Measurements from ENCODE around the gene RANBP3L.

DNA sequence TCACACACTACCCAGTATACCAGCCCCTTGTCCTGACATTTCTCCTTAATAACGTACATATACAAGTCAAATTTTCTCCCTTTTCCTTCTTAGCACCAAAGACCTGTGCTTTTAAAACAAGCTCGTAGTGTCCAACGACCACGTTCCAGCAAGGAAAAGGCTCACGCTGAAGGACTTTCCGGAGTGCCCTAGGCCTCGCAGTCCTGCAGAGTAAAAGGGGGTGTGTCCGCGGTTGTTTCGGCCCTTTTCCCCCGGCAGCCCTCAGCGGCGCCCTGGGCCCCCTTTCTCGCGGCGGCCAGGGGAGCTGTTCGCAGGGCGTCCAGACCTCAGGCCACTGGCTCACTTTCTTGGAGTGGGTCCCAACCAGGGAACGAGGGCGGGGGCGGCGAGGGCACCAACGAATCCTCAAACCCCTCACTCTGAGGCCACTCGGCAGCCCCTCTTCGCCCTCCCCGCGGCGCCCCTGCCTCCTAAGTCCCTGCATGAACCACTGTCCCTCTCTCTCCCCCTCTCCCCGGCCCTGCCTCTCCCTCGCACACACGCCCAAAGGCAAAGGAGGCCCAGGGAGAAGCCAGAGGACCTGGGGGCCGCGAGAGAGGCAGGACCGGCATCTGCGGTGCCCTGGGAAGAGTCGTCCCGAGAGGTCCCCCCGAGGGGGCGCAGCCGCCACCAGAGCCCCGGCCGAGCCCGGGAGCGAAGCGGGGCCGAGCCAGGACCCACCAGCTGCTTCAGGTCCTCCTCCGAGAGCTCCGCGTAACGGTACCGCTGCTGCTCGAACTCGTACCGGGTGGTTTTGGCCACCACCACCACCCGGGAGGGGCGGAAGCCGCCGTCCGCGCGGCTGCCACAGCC is 60.7 kb downstream of the RANBP3L start:
- peak in 1 of 2 donors; percentile 54 for TF ChIP-seq POLR2A (IDR thresholded peaks at IDR 0.05)
- TF ChIP-seq, protein P1, sequence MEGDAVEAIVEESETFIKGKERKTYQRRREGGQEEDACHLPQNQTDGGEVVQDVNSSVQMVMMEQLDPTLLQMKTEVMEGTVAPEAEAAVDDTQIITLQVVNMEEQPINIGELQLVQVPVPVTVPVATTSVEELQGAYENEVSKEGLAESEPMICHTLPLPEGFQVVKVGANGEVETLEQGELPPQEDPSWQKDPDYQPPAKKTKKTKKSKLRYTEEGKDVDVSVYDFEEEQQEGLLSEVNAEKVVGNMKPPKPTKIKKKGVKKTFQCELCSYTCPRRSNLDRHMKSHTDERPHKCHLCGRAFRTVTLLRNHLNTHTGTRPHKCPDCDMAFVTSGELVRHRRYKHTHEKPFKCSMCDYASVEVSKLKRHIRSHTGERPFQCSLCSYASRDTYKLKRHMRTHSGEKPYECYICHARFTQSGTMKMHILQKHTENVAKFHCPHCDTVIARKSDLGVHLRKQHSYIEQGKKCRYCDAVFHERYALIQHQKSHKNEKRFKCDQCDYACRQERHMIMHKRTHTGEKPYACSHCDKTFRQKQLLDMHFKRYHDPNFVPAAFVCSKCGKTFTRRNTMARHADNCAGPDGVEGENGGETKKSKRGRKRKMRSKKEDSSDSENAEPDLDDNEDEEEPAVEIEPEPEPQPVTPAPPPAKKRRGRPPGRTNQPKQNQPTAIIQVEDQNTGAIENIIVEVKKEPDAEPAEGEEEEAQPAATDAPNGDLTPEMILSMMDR (IDR thresholded peaks at IDR 0.05) = no peak

All from thyroid gland (tissue), 4 donors.